HG03139 (cell line): Measurements from ENCODE around the gene RAN.
"Not testable (repeated sequence)": the region's sequence is repeated elsewhere in the genome, so short reads cannot be mapped to it uniquely, and the experiment has no call there.

ENCODE experiments used
- ATAC-seq: cut with Tn5 transposase; IDR thresholded peaks from one replicate; pipeline ENCODE4 v1.9.1; 2021; ENCODE audit not compliant: unreplicated experiment

Gene RAN

GRCh38 chr12:130871286-130872178, at the start of gene RAN:
TSS of gene RAN (plus strand) at chr12:130872066. CDS start at chr12:130872594, 528 bp downstream.
- ATAC-seq, result peak; percentile 64

GRCh38 chr12:130825771-130826150, 46.1 kb upstream of the RAN start:
- ATAC-seq, result no peak

- no peak for ATAC-seq
These were observed 45.6 kb upstream of the RAN start for GRCh38 chr12:130826151-130826801.

GRCh38 chr12:130827432-130827831, 44.4 kb upstream of the RAN start:
- ATAC-seq, result no peak

GRCh38 chr12:130828895-130829294, 43.0 kb upstream of the RAN start:
- ATAC-seq, result no peak

- ATAC-seq, result no peak
These were observed 42.2 kb upstream of the RAN start for GRCh38 chr12:130829391-130830245.

- ATAC-seq, result no peak
These were observed 41.7 kb upstream of the RAN start for GRCh38 chr12:130830246-130830551.

- ATAC-seq, result no peak
These were observed 40.6 kb upstream of the RAN start for GRCh38 chr12:130831246-130831645.

- no peak for ATAC-seq
These were observed 39.9 kb upstream of the RAN start for GRCh38 chr12:130831876-130832405.

GRCh38 chr12:130832561-130833209, 39.2 kb upstream of the RAN start:
- no peak for ATAC-seq

GRCh38 chr12:130835011-130835410, 36.9 kb upstream of the RAN start:
- no peak for ATAC-seq

- no peak for ATAC-seq
These were observed 36.4 kb upstream of the RAN start for GRCh38 chr12:130835436-130835835.

- no peak for ATAC-seq
These were observed 33.4 kb upstream of the RAN start for GRCh38 chr12:130838284-130838950.

GRCh38 chr12:130838951-130839769, 32.7 kb upstream of the RAN start, which contains the start of gene STX2:
TSS of gene STX2 (minus strand) at chr12:130839250. CDS start at chr12:130839099, 151 bp downstream.
- ATAC-seq, result peak; percentile 73

GRCh38 chr12:130839770-130840404, 32.0 kb upstream of the RAN start:
- no peak for ATAC-seq

- ATAC-seq, result no peak
These were observed 25.5 kb upstream of the RAN start for GRCh38 chr12:130846369-130846768.

GRCh38 chr12:130847112-130847511, 24.8 kb upstream of the RAN start:
- no peak for ATAC-seq

GRCh38 chr12:130848105-130848504, 23.8 kb upstream of the RAN start:
- ATAC-seq, result not testable (repeated sequence)
